Panc1 (cell line): Measurements from ENCODE around the gene CTSL. TPM values are rescaled to one million over a fixed set of nuclear protein-coding genes. Genes with fewer than 3 reads are reported as not detected.
A peak's percentile ranks its signal among the peaks of the same experiment; 100 is the strongest.

ENCODE experiments used
- ATAC-seq: fragments of 200-7000 bp; cut with Tn5 transposase; 2 replicates; pipeline ENCODE4 v1.9.1; 2020; ENCODE audit warnings: mild to moderate bottlenecking, moderate library complexity
- BruUV-seq: library from RNA; stranded (reverse); fragments of 400-500 nt; replicated peaks from 2 replicates; lab custom pipeline; 2021; lab: Mats Ljungman, UMichigan
- CTCF ChIA-PET: fragments of 300-600 bp; sonication (Branson Sonifier 250); formaldehyde crosslinking; loops from one replicate; lab custom pipeline; 2022; ENCODE audit warnings: antibody characterized with exemption; lab: Charles Lee
- POLR2A ChIA-PET: fragments of 300-600 bp; sonication (Branson Sonifier 250); formaldehyde crosslinking; loops from one replicate; lab custom pipeline; 2022; ENCODE audit warnings: antibody characterized with exemption; lab: Charles Lee
- DNase-seq: peaks from one replicate; pipeline ENCODE4 v3.0.0-alpha.2; 2010; ENCODE audit warnings: low read depth, low spot score
- H3K27ac ChIP-seq: 2 replicates; pipeline ENCODE4 v1.5.1; 2011; ENCODE audit warnings: mild to moderate bottlenecking, low read length, inconsistent platforms
- H3K27me3 ChIP-seq: fragments of 200-500 bp; sonication (Bioruptor generic); 2 replicates; pipeline ENCODE4 v1.6.0; 2014; ENCODE audit warnings: low read length, inconsistent platforms; ENCODE audit not compliant: control insufficient read depth, insufficient read depth
- H3K36me3 ChIP-seq: fragments of 200-500 bp; sonication (Bioruptor generic); 2 replicates; pipeline ENCODE4 v1.5.1; 2014; ENCODE audit warnings: inconsistent platforms, mild to moderate bottlenecking, low read length, moderate library complexity; ENCODE audit not compliant: control insufficient read depth, insufficient read depth
- H3K4me1 ChIP-seq: 2 replicates; pipeline ENCODE4 v1.5.1; 2011; ENCODE audit warnings: inconsistent platforms, mild to moderate bottlenecking, low read length, moderate library complexity; ENCODE audit not compliant: control insufficient read depth, insufficient read depth
- H3K4me3 ChIP-seq, 2 experiments: 2 replicates each; pipeline ENCODE4 v1.5.1; 2011 to 2012; ENCODE audit warnings: low read depth in 2 of 2, low read length in 2 of 2, mild to moderate bottlenecking in 2 of 2, inconsistent platforms in 1 of 2, moderate library complexity in 1 of 2
- H3K9me3 ChIP-seq: fragments of 200-500 bp; sonication (Bioruptor generic); 2 replicates; pipeline ENCODE4 v1.5.1; 2014; ENCODE audit warnings: low read depth, mild to moderate bottlenecking, inconsistent platforms, low read length, moderate library complexity; ENCODE audit not compliant: control insufficient read depth, insufficient read depth
- POLR2AphosphoS5 ChIP-seq: IDR thresholded peaks from 2 replicates; pipeline ENCODE4 v1.6.1; 2012; ENCODE audit warnings: mild to moderate bottlenecking, low read depth, low read length, moderate library complexity
- SIN3A ChIP-seq: IDR thresholded peaks from 2 replicates; pipeline ENCODE4 v1.6.1; 2012; ENCODE audit warnings: low read depth, mild to moderate bottlenecking, low read length, moderate library complexity, borderline replicate concordance; ENCODE audit not compliant: insufficient read depth
- TCF7L2 ChIP-seq: IDR thresholded peaks from 2 replicates; pipeline ENCODE4 v1.6.1; 2011; ENCODE audit warnings: mild to moderate bottlenecking, low read depth, low read length, inconsistent platforms
- in situ Hi-C: cut with HindIII; loops from 2 replicates; pipeline ENCODE4 v1.10.0; 2016; ENCODE audit warnings: low sequenced_read_pairs, low pct_unique_long_range_greater_than_20kb
- intact Hi-C: fragments of 100-400 bp; cut with micrococcal nuclease; formaldehyde crosslinking; loops from one replicate; pipeline ENCODE4 v1.10.0; 2022; ENCODE audit not compliant: unreplicated experiment
- total RNA-seq: library from RNA; stranded (reverse); gene quantifications from one replicate; pipeline ENCODE4 v1.2.1, GENCODE V29; 2021; ENCODE audit not compliant: unreplicated experiment
- TF ChIP-seq, protein P1 (sequence below): fragments of 450-650 bp; IDR thresholded peaks from 2 replicates; pipeline ENCODE4 v1.5.1; 2017; ENCODE audit warnings: mild to moderate bottlenecking
- TF ChIP-seq, protein P2 (sequence below), 2 experiments: IDR thresholded peaks; 2 replicates each; pipeline ENCODE4 v1.6.1; 2011 to 2012; ENCODE audit warnings: low read depth in 2 of 2, control low read depth in 1 of 2, low read length in 1 of 2, mild to moderate bottlenecking in 1 of 2, moderate library complexity in 1 of 2; ENCODE audit not compliant: insufficient read depth in 1 of 2

Gene CTSL
- total RNA-seq, 1 experiment from 2014 or later: 45.2 TPM

DNA sequence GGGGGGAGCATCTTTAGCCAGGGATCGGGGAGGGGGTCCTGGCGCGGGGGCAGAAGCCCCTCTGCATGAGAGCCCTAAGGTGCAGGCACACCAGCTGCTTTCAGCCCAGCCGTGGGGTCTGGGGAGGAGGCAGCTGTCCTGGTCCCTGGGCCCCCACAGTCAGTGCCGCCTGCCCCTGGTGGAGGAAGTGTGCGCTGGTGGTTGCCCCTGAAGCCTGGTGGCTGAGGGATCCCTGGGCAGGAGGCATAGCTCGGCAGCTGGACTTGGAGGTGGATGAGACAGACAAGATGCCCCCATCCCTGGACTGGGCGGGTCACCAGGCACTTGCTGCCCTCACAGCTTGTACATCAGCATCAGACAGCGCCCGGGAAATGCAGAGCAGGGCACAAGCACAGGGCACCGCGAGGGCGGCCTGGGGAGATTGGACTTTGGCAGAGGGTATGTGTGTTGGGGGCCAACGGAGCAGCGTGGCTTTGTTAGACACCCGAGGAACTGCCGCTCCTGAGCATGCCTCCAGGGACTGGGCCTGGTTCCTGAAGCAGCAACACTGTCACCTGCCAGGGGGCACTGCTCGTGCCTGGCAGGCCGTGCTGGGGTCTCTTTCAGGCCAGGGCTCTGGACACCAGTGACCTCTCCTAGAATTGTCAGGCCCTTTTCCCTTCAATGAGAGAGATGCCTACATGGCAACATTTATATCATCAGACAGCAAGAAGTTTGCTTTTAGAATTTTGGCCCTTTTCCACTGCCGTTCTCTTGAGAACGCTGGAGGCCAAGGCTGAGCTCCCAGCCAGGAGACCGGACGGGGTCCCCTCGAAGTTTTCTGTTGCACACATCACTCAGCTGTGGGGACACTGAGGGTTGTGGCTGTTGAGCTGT is 41.9 kb upstream of the CTSL start:
- no peaks in the 10 kb centered on the region for H3K36me3 ChIP-seq
- no peak overlapping the region for H3K4me3 ChIP-seq
- no peaks in the 10 kb centered on the region for H3K4me1 ChIP-seq
- in situ Hi-C loops: no loop called here
- no peak for DNase-seq
- H3K27ac ChIP-seq: no peak overlapping the region
- no peaks in the 10 kb centered on the region for H3K9me3 ChIP-seq
- peak; percentile 26; the same call in 1 of the 2 replicates for ATAC-seq
- intact Hi-C loops: no loop called here
- TF ChIP-seq, protein P1, sequence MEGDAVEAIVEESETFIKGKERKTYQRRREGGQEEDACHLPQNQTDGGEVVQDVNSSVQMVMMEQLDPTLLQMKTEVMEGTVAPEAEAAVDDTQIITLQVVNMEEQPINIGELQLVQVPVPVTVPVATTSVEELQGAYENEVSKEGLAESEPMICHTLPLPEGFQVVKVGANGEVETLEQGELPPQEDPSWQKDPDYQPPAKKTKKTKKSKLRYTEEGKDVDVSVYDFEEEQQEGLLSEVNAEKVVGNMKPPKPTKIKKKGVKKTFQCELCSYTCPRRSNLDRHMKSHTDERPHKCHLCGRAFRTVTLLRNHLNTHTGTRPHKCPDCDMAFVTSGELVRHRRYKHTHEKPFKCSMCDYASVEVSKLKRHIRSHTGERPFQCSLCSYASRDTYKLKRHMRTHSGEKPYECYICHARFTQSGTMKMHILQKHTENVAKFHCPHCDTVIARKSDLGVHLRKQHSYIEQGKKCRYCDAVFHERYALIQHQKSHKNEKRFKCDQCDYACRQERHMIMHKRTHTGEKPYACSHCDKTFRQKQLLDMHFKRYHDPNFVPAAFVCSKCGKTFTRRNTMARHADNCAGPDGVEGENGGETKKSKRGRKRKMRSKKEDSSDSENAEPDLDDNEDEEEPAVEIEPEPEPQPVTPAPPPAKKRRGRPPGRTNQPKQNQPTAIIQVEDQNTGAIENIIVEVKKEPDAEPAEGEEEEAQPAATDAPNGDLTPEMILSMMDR: no peak
- TF ChIP-seq TCF7L2: no peak
- TF ChIP-seq, protein P2, sequence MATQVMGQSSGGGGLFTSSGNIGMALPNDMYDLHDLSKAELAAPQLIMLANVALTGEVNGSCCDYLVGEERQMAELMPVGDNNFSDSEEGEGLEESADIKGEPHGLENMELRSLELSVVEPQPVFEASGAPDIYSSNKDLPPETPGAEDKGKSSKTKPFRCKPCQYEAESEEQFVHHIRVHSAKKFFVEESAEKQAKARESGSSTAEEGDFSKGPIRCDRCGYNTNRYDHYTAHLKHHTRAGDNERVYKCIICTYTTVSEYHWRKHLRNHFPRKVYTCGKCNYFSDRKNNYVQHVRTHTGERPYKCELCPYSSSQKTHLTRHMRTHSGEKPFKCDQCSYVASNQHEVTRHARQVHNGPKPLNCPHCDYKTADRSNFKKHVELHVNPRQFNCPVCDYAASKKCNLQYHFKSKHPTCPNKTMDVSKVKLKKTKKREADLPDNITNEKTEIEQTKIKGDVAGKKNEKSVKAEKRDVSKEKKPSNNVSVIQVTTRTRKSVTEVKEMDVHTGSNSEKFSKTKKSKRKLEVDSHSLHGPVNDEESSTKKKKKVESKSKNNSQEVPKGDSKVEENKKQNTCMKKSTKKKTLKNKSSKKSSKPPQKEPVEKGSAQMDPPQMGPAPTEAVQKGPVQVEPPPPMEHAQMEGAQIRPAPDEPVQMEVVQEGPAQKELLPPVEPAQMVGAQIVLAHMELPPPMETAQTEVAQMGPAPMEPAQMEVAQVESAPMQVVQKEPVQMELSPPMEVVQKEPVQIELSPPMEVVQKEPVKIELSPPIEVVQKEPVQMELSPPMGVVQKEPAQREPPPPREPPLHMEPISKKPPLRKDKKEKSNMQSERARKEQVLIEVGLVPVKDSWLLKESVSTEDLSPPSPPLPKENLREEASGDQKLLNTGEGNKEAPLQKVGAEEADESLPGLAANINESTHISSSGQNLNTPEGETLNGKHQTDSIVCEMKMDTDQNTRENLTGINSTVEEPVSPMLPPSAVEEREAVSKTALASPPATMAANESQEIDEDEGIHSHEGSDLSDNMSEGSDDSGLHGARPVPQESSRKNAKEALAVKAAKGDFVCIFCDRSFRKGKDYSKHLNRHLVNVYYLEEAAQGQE (IDR thresholded peaks at IDR 0.05; ENCODE audit: insufficient read depth in 1 of 2, low read depth in 2 of 2, low read length in 1 of 2): no peak
- no peak for TF ChIP-seq SIN3A
- TF ChIP-seq POLR2AphosphoS5: no peak
- ChIA-PET POLR2A (no interaction called here), CTCF (no interaction called here)
- H3K27me3 ChIP-seq: no peaks in the 10 kb centered on the region
- no TSS peak for BruUV-seq

DNA sequence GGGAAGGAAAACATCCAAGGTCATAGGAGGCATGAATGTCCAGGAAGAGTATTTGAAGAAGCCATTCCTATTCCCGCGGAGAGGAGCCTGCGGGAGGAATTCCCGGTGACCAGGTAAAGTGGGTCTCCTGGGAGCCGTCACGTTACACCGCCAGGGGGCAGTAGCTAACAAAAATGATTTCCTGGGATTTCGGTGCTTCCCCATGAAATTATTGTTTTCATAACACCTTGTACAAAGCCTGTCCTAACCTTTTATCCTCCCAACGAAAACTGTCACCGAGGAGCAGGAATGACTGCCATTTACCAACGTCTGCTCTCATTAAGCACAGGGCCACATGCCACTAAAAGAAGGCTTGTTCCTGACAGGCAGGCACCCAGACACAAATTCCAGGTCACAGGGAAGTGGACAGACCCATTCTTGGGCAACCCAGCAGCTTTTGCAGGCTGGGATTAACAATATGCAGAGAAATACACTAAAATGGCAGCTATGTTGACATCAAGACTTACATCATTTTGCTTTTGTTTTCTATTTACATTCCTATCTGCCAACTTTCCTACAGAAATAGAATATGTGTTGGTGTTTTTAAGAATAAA is 41.2 kb upstream of the CTSL start:
- no peaks in the 10 kb centered on the region for H3K4me1 ChIP-seq
- H3K36me3 ChIP-seq: no peaks in the 10 kb centered on the region
- CTCF ChIA-PET: no interaction called here
- H3K27ac ChIP-seq: no peak overlapping the region
- no peaks in the 10 kb centered on the region for H3K9me3 ChIP-seq
- no peak overlapping the region for H3K4me3 ChIP-seq
- peak; percentile 75; the same call in 1 of the 2 replicates for ATAC-seq
- BruUV-seq: no TSS peak
- intact Hi-C loops: no loop called here
- in situ Hi-C loops: no loop called here
- DNase-seq: no peak
- POLR2A ChIA-PET: no interaction called here
- no peaks in the 10 kb centered on the region for H3K27me3 ChIP-seq
- TF ChIP-seq TCF7L2: no peak
- TF ChIP-seq, protein P1: peak; percentile 78
